ENCODE measurements around the gene ZNF385B.
A peak's percentile ranks its signal among the peaks of the same experiment; 100 is the strongest.
"Not testable (repeated sequence)": the region's sequence is repeated elsewhere in the genome, so short reads cannot be mapped to it uniquely, and the experiment has no call there.

ZNF385B gene

GRCh38 chr2:179512281-179513035 is 349.0 kb downstream of the ZNF385B start:
- no peak for DNase-seq

GRCh38 chr2:179511105-179511789 is 350.2 kb downstream of the ZNF385B start:
- DNase-seq: no peak

GRCh38 chr2:179495315-179495714 is 366.1 kb downstream of the ZNF385B start:
- no peak for DNase-seq

GRCh38 chr2:179488563-179488962 is 372.8 kb downstream of the ZNF385B start:
- DNase-seq: no peak

GRCh38 chr2:179487010-179487731 is 374.2 kb downstream of the ZNF385B start:
- no peak for DNase-seq

GRCh38 chr2:179483131-179483530 is 378.3 kb downstream of the ZNF385B start:
- no peak for DNase-seq

GRCh38 chr2:179479947-179480346 is 381.5 kb downstream of the ZNF385B start:
- no peak for DNase-seq

- no peak for DNase-seq
Measured at GRCh38 chr2:179478771-179479170, 382.6 kb downstream of the ZNF385B start.

GRCh38 chr2:179470992-179471391 is 390.4 kb downstream of the ZNF385B start:
- DNase-seq: no peak

- no peak for DNase-seq
Measured at GRCh38 chr2:179470089-179470488, 391.3 kb downstream of the ZNF385B start.

- no peak for DNase-seq
Measured at GRCh38 chr2:179467960-179468359, 393.5 kb downstream of the ZNF385B start.

GRCh38 chr2:179467111-179467510 is 394.3 kb downstream of the ZNF385B start:
- DNase-seq: no peak

- DNase-seq: no peak
Measured at GRCh38 chr2:179461420-179461819, 400.0 kb downstream of the ZNF385B start.

- DNase-seq: peak in 1 of 51 donors; percentile 22
Measured at GRCh38 chr2:179460181-179460929, 401.1 kb downstream of the ZNF385B start.

GRCh38 chr2:179458113-179458512 is 403.3 kb downstream of the ZNF385B start:
- DNase-seq: not testable (repeated sequence)

GRCh38 chr2:179455824-179456223 is 405.6 kb downstream of the ZNF385B start:
- no peak for DNase-seq

- no peak for DNase-seq
Measured at GRCh38 chr2:179455172-179455524, 406.3 kb downstream of the ZNF385B start.

GRCh38 chr2:179454443-179455171 is 406.8 kb downstream of the ZNF385B start:
- DNase-seq: no peak

GRCh38 chr2:179449010-179449409 is 412.4 kb downstream of the ZNF385B start:
- DNase-seq: no peak

- no peak for DNase-seq
Measured at GRCh38 chr2:179447839-179448447, 413.5 kb downstream of the ZNF385B start.

GRCh38 chr2:179447421-179447820 is 414.0 kb downstream of the ZNF385B start:
- DNase-seq: no peak

Data from hypothalamus (tissue), 51 donors.